ENCODE results near the gene PTPRN2.
"Not testable (repeated sequence)": the region's sequence is repeated elsewhere in the genome, so short reads cannot be mapped to it uniquely, and the experiment has no call there.

Gene PTPRN2

GRCh38 chr7:157903710-157904109, 683.9 kb downstream of the PTPRN2 start:
- Histone ChIP-seq H3K4me1 (ENCODE audit: control insufficient read depth, insufficient read depth, low read length) (no peaks in the 10 kb centered on the region), H3K4me2 (ENCODE audit: low read length) (no peak overlapping the region), H3K9ac (ENCODE audit: low read depth, low read length) (no peak overlapping the region), H3K4me3 (ENCODE audit: low read length) (no peak overlapping the region), H3K36me3 (ENCODE audit: insufficient read depth, low read length) (no peaks in the 10 kb centered on the region), H3K27me3 (ENCODE audit: control insufficient read depth, insufficient read depth, low read length) (no peaks in the 10 kb centered on the region), H3K9me3 (replicated peaks; ENCODE audit: low read length) (peaks cover 26% of the 10 kb centered on the region)

- no peaks in the 10 kb centered on the region for H3K4me1 ChIP-seq (ENCODE audit: control insufficient read depth, insufficient read depth, low read length)
- no peaks in the 10 kb centered on the region for H3K27me3 ChIP-seq (ENCODE audit: control insufficient read depth, insufficient read depth, low read length)
- no peak overlapping the region for H3K4me3 ChIP-seq (ENCODE audit: low read length)
- no peak overlapping the region for H3K9ac ChIP-seq (ENCODE audit: low read depth, low read length)
- H3K9me3 ChIP-seq (replicated peaks; ENCODE audit: low read length) = peaks cover 26% of the 10 kb centered on the region
- H3K36me3 ChIP-seq (ENCODE audit: insufficient read depth, low read length) = no peaks in the 10 kb centered on the region
- no peak overlapping the region for H3K4me2 ChIP-seq (ENCODE audit: low read length)
Observed at GRCh38 chr7:157903296-157903695, 684.3 kb downstream of the PTPRN2 start.

- peaks cover 25% of the 10 kb centered on the region for H3K9me3 ChIP-seq (replicated peaks; ENCODE audit: low read length)
- not testable (repeated sequence) for H3K4me2 ChIP-seq (ENCODE audit: low read length); H3K4me1 ChIP-seq (ENCODE audit: control insufficient read depth, insufficient read depth, low read length); H3K4me3 ChIP-seq (ENCODE audit: low read length); H3K9ac ChIP-seq (ENCODE audit: low read depth, low read length); H3K27me3 ChIP-seq (ENCODE audit: control insufficient read depth, insufficient read depth, low read length); H3K36me3 ChIP-seq (ENCODE audit: insufficient read depth, low read length)
Observed at GRCh38 chr7:157901816-157902610, 685.6 kb downstream of the PTPRN2 start.

GRCh38 chr7:157901166-157901565, 686.5 kb downstream of the PTPRN2 start:
- Histone ChIP-seq H3K36me3 (ENCODE audit: insufficient read depth, low read length) (no peaks in the 10 kb centered on the region), H3K4me3 (ENCODE audit: low read length) (no peak overlapping the region), H3K9me3 (replicated peaks; ENCODE audit: low read length) (peaks cover 21% of the 10 kb centered on the region)

GRCh38 chr7:157900556-157900955, 687.1 kb downstream of the PTPRN2 start:
- no peaks in the 10 kb centered on the region for H3K27me3 ChIP-seq (ENCODE audit: control insufficient read depth, insufficient read depth, low read length)
- H3K4me3 ChIP-seq (ENCODE audit: low read length) = no peak overlapping the region
- no peak overlapping the region for H3K4me2 ChIP-seq (ENCODE audit: low read length)
- H3K9ac ChIP-seq (ENCODE audit: low read depth, low read length) = no peak overlapping the region
- peaks cover 25% of the 10 kb centered on the region for H3K9me3 ChIP-seq (replicated peaks; ENCODE audit: low read length)
- H3K36me3 ChIP-seq (ENCODE audit: insufficient read depth, low read length) = no peaks in the 10 kb centered on the region
- H3K4me1 ChIP-seq (ENCODE audit: control insufficient read depth, insufficient read depth, low read length) = no peaks in the 10 kb centered on the region

More at GRCh38 chr7:157901166-157901565, 686.5 kb downstream of the PTPRN2 start:
- Histone ChIP-seq H3K4me2 (ENCODE audit: low read length) (no peak overlapping the region), H3K27me3 (ENCODE audit: control insufficient read depth, insufficient read depth, low read length) (no peaks in the 10 kb centered on the region), H3K4me1 (ENCODE audit: control insufficient read depth, insufficient read depth, low read length) (no peaks in the 10 kb centered on the region), H3K9ac (ENCODE audit: low read depth, low read length) (no peak overlapping the region)

- H3K4me2 ChIP-seq (ENCODE audit: low read length) = no peak overlapping the region
- no peak overlapping the region for H3K9ac ChIP-seq (ENCODE audit: low read depth, low read length)
- H3K36me3 ChIP-seq (ENCODE audit: insufficient read depth, low read length) = no peaks in the 10 kb centered on the region
- no peak overlapping the region for H3K4me3 ChIP-seq (ENCODE audit: low read length)
- no peaks in the 10 kb centered on the region for H3K4me1 ChIP-seq (ENCODE audit: control insufficient read depth, insufficient read depth, low read length)
- no peaks in the 10 kb centered on the region for H3K27me3 ChIP-seq (ENCODE audit: control insufficient read depth, insufficient read depth, low read length)
- peaks cover 28% of the 10 kb centered on the region for H3K9me3 ChIP-seq (replicated peaks; ENCODE audit: low read length)
Observed at GRCh38 chr7:157900011-157900410, 687.6 kb downstream of the PTPRN2 start.

- Histone ChIP-seq H3K9me3 (replicated peaks; ENCODE audit: low read length) (peaks cover 26% of the 10 kb centered on the region), H3K4me2 (ENCODE audit: low read length) (no peak overlapping the region), H3K36me3 (ENCODE audit: insufficient read depth, low read length) (no peaks in the 10 kb centered on the region), H3K4me3 (ENCODE audit: low read length) (no peak overlapping the region), H3K9ac (ENCODE audit: low read depth, low read length) (no peak overlapping the region), H3K27me3 (ENCODE audit: control insufficient read depth, insufficient read depth, low read length) (no peaks in the 10 kb centered on the region), H3K4me1 (ENCODE audit: control insufficient read depth, insufficient read depth, low read length) (no peaks in the 10 kb centered on the region)
Observed at GRCh38 chr7:157898802-157899505, 688.7 kb downstream of the PTPRN2 start.

- Histone ChIP-seq H3K4me3 (ENCODE audit: low read length) (no peak overlapping the region), H3K4me1 (ENCODE audit: control insufficient read depth, insufficient read depth, low read length) (no peaks in the 10 kb centered on the region), H3K4me2 (ENCODE audit: low read length) (no peak overlapping the region), H3K9ac (ENCODE audit: low read depth, low read length) (no peak overlapping the region), H3K27me3 (ENCODE audit: control insufficient read depth, insufficient read depth, low read length) (no peaks in the 10 kb centered on the region), H3K36me3 (ENCODE audit: insufficient read depth, low read length) (no peaks in the 10 kb centered on the region), H3K9me3 (replicated peaks; ENCODE audit: low read length) (peaks cover 29% of the 10 kb centered on the region)
Observed at GRCh38 chr7:157898261-157898660, 689.4 kb downstream of the PTPRN2 start.

GRCh38 chr7:157897681-157898080, 689.9 kb downstream of the PTPRN2 start:
- Histone ChIP-seq H3K9me3 (replicated peaks; ENCODE audit: low read length) (peaks cover 31% of the 10 kb centered on the region), H3K4me2 (ENCODE audit: low read length) (no peak overlapping the region), H3K9ac (ENCODE audit: low read depth, low read length) (no peak overlapping the region), H3K36me3 (ENCODE audit: insufficient read depth, low read length) (no peaks in the 10 kb centered on the region), H3K27me3 (ENCODE audit: control insufficient read depth, insufficient read depth, low read length) (no peaks in the 10 kb centered on the region), H3K4me3 (ENCODE audit: low read length) (no peak overlapping the region), H3K4me1 (ENCODE audit: control insufficient read depth, insufficient read depth, low read length) (no peaks in the 10 kb centered on the region)

- H3K27me3 ChIP-seq (ENCODE audit: control insufficient read depth, insufficient read depth, low read length) = no peaks in the 10 kb centered on the region
- H3K9ac ChIP-seq (ENCODE audit: low read depth, low read length) = no peak overlapping the region
- H3K4me1 ChIP-seq (ENCODE audit: control insufficient read depth, insufficient read depth, low read length) = no peaks in the 10 kb centered on the region
- peaks cover 29% of the 10 kb centered on the region for H3K9me3 ChIP-seq (replicated peaks; ENCODE audit: low read length)
- no peak overlapping the region for H3K4me3 ChIP-seq (ENCODE audit: low read length)
- H3K36me3 ChIP-seq (ENCODE audit: insufficient read depth, low read length) = no peaks in the 10 kb centered on the region
- H3K4me2 ChIP-seq (ENCODE audit: low read length) = no peak overlapping the region
Observed at GRCh38 chr7:157896774-157897555, 690.7 kb downstream of the PTPRN2 start.

GRCh38 chr7:157896376-157896675, 691.3 kb downstream of the PTPRN2 start:
- not testable (repeated sequence) for H3K4me2 ChIP-seq (ENCODE audit: low read length); H3K36me3 ChIP-seq (ENCODE audit: insufficient read depth, low read length); H3K4me1 ChIP-seq (ENCODE audit: control insufficient read depth, insufficient read depth, low read length); H3K9ac ChIP-seq (ENCODE audit: low read depth, low read length); H3K27me3 ChIP-seq (ENCODE audit: control insufficient read depth, insufficient read depth, low read length); H3K4me3 ChIP-seq (ENCODE audit: low read length)
- peaks cover 29% of the 10 kb centered on the region for H3K9me3 ChIP-seq (replicated peaks; ENCODE audit: low read length)
